UCSD-AML1 (cell line): ENCODE measurements around the gene F12.
"Not testable (repeated sequence)": the region's sequence is repeated elsewhere in the genome, so short reads cannot be mapped to it uniquely, and the experiment has no call there.

Experiments used
- DNase-seq: peaks from one replicate; lab custom pipeline; 2025; ENCODE audit not compliant: unreplicated experiment; lab: John Stamatoyannopoulos, UW

F12 gene

GRCh38 chr5:177389241-177390169, 19.9 kb downstream of the F12 start:
- DNase-seq, result peak; percentile 54

- no peak for DNase-seq
These were observed 20.8 kb downstream of the F12 start for GRCh38 chr5:177388521-177389052.

GRCh38 chr5:177387405-177387804, 22.0 kb downstream of the F12 start:
- no peak for DNase-seq

GRCh38 chr5:177386542-177386941, 22.8 kb downstream of the F12 start:
- DNase-seq, result no peak

GRCh38 chr5:177385720-177386119, 23.6 kb downstream of the F12 start:
- DNase-seq, result peak; percentile 43

- DNase-seq, result no peak
These were observed 25.2 kb downstream of the F12 start, which contains the start of gene SLC34A1 for GRCh38 chr5:177384134-177384533. Gene SLC34A1, plus strand, starts transcription at chr5:177384434. Its CDS starts 1,308 bp downstream, at chr5:177385742.

- no peak for DNase-seq
These were observed 26.2 kb downstream of the F12 start for GRCh38 chr5:177383181-177383580.

DNA sequence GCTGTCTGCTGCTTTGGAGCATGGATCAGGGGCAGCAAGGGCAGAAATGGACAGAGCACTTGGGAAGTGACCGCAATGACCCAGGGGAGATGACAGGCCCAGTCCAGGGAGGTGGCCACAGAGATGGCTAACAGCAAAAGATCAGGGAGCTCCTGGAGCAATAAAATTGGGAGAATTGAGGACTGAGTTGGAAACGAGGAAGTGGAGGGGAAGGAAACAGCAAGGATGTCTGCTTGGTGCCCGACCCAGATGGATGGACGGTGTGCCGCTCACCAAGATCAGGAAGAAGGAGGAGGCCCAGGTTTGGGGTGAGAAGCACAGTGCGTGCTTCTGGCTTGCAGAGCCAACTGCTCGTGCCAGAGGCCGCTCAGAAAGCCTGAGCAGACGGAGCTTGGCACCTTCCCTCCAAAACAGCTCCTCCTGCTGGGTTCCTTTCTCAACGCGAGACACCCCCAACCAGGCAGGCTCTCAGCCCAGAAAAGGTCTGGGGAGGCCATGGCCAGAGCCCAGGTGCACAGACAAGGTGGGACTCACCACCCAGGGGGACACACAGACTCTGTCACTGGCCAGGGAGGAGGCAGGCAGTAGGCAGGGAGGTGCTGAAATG, 26.8 kb downstream of the F12 start:
- DNase-seq, result peak; percentile 49

DNA sequence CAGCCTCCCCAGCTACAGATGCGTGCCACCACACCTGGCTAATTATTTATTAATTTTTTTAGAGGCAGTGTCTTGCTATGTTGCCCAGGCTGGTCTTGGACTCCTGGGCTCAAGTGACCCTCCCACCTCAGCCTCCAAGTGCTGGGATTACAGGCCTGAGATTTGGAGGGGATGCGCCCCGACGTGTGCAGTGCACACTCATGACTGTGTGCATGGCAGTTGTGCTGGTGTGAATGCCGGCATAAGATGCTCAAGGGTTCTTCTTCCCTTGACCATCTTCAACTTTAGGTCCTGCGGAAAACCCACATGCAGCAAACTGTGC, 28.6 kb downstream of the F12 start:
- no peak for DNase-seq

DNA sequence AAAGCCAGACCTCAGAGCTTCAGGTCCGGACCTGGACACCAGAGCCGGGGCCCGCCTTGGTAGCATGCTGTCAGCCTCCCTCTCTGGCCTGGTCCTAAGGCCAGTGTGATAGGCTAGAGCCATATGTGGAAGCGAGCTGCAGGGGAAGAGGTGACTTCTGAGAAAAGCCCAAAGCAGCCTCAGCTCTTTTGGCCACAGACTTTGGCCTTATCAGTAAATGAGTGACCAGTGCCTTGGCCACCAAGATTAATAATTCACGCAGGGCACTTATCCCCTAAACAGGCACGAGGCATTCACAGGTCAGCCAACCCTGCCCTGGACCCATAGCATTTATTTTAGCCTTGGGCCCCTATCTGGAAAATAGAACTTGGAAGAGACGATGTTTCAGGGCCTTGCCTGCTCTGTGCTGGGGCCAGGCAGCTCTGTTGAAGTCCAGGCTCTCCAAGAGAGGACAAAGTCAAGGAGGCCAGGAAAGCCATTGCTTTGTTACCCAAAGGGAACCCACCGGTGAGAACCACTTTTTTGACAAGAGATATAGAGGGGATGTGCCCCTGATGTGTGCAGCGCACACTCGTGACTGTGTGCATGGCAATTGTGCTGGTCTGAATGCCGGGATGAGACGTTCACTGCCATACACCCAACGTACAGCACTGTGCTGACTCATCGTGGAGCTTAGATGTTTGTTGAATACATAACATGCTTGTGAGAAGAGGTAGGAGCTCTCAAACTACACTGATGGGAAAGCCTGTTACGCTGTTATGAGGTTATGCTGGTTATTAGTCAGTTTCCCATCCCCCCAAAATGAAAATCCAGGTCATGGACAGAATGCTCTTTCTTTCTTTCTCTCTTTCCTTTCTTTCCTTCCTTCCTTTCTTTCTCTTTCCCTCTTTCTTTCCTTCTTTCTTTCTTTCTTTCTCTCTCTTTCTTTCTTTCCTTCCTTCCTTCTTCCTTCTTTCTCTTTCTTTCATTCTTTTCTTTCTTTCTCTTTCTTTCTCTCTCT, 30.2 kb downstream of the F12 start:
- DNase-seq, result peak; percentile 35

DNA sequence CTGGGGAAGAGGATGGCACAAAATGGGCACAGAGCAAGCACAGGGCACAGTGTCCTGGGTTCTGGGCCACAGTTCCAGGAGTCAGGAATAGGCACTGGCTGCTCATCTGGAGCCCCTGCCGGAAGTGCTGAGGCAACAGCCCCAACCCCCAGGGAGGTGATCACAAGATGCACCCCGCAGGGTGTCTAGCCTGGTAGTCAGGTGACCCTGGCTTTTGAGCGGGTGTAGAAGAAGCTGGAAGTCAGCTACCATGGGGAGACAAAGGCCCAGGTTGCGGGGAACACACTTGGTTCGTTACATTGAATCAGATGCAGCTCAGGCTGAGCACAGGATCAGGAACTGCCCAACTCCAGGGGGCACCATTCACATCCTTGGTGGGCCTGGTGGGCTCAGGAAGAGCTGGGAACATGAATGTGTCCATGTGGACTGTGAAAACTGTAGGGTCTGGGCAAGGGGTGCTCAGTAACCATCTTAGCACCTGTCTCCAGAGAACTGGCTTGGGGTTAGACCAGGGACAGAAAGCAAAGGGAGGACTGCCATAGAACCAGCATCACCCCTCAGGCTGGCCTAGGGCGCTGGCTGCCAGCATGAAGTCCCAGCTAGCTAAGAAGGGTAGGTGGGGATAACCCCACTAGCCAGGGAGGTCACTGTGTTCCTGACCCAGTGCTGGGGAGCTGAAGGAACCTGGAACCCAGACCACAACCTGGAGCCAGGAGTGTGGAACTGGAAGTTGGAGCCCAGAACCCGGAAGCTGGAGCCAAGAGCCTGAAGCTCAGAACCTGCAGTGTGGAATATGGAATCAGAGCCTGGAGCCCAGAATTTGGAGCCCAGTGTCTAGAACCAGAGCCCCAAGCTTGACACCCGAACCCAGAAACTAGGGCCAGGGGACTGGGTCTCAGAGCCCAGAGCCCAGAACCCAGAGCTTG, 31.2 kb downstream of the F12 start:
- no peak for DNase-seq

DNA sequence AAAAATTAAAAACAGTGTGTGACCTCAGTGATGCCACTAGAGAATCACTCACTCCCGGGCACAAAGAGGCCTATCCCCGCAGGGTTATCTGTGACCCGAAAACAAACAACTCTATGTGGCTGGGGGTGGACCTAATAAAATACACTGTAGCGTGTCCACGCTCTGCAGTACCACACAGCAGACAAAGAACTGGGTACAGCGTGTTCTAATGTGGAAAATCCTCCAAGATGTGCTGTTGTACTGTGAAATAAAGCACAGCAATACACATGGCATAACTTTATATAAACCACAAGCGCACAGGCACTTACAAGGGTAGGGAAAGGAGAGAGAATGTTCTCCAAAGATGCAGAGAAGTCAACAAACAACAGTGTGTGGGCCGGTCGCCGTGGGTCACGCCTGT, 33.3 kb downstream of the F12 start:
- no peak for DNase-seq

- not testable (repeated sequence) for DNase-seq
These were observed 33.8 kb downstream of the F12 start for GRCh38 chr5:177375516-177375915.

GRCh38 chr5:177374211-177374610, 35.2 kb downstream of the F12 start:
- DNase-seq, result no peak

DNA sequence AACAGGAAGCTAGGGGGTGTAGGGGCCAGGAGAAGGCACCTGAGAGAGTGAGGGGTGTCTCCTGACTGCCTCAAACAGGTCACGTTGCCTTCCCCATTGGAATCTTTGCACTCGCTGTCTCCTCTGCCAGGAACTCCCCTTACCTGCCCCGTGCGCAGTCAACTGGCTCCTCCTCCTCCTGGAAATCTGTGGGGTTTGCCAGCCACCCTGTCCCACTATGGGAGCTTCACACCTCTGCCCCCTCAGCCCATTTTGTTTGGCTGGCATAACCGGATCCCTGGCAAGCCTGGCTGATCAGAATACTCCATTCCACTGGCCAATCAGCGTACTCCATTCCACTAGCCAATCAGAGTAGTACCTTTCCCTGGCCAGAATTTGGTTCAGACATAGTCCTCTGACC, 35.6 kb downstream of the F12 start:
- no peak for DNase-seq

- DNase-seq, result no peak
These were observed 36.5 kb downstream of the F12 start for GRCh38 chr5:177372910-177373309.

DNA sequence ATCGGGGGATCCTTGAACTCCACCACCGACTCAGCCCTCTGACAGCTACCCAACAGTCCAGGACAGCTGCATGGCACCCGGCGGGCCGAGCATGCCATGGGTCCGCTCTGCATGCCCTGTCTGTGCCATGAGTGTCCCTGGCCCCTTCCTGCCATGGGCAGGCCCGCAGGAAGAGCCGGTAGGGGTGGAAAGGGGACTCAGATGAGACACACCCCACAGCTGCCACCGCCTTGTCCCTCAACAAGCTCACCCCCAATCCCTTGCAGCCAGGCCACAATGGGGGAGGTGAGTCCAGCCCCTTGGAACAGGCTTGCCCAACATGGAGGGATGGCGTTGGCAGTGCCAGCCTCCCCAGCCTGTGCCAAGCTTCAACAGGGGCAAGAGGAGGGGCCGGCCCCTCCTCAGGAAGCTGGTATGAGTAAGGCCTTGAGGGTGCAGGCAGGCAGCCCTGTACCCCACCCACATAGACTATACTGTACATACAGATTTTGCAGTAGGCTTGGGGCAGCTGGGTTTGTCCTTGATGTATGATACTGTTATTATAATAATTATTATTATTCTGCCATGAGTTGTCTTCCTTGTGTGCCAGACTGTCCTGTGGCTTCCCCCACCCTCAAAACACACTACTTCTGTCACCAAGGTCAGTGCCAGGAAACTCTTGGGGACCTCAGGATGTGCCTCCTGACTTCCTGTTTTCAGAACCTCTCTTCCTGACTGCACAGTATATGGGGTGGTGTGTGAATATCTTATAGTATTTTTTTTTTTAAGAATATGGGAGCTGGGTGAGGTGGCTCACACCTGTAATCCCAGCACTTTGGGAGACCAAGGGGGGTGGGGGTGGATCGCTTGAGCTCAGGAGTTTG, 37.1 kb downstream of the F12 start:
- DNase-seq, result peak; percentile 43

DNA sequence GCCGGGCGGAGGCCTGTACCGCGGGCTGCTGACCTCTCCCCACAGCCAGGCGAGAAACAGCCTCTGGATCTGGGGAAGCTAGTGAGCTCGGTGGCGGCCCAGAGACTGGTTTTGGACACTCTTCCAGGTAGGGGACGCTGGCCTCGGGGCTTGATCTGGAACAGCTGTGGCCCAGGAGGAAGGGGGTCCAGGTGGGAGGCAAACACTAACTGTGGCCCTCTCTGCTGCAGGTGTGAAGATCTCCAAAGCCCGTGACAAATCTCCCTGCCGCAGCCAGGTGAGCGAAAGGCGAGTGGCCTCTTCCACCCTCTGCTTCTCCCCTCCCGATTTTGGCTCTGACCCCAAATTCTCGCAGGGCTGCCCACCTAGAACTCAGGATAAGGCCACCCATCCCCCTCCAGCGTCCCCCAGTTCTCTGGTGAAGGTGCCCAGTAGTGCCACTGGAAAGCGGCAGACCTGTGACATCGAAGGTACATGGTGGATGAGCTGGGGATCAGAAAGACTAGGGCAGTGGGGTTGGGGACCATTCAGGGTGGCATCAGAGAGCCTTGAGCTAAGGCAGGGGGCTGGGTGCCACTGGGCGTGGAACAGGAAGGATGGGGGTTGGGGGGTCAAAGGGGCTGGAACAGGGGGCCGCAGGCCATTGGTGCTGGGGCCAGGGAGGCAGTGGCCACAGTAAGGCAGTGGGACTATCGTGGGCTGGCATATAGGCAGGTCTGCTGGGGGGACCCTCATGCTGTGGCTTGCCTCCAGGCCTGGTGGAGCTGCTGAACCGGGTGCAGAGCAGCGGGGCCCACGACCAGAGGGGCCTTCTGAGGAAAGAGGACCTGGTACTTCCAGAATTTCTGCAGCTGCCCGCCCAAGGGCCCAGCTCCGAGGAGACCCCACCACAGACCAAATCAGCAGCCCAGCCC, 38.0 kb downstream of the F12 start:
- no peak for DNase-seq
